Measurements from ENCODE around the gene TNIK.
A peak's percentile ranks its signal among the peaks of the same experiment; 100 is the strongest.

Gene TNIK

GRCh38 chr3:171257251-171258203 is 202.7 kb downstream of the TNIK start:
- Histone ChIP-seq H3K4me1 (ENCODE audit: insufficient read depth, low read length, poor library complexity, severe bottlenecking) (peaks cover 65% of the 10 kb centered on the region), H3K9ac (ENCODE audit: low read depth, low read length, poor library complexity, severe bottlenecking) (no peak overlapping the region), H3F3A (ENCODE audit: low read depth) (0 out of 2 replicates have a peak, but pooled peaks cover 4% of the 10 kb centered on the region), H3K27me3 (ENCODE audit: insufficient read depth, low read length, poor library complexity, severe bottlenecking) (no peaks in the 10 kb centered on the region), H3K36me3 (ENCODE audit: insufficient read depth, low read length) (no peaks in the 10 kb centered on the region), H4K20me1 (ENCODE audit: insufficient read depth, low read length, poor library complexity, severe bottlenecking) (no peaks in the 10 kb centered on the region), H3K79me2 (ENCODE audit: insufficient read depth, low read length) (peaks cover 94% of the 10 kb centered on the region), H3K4me3 (ENCODE audit: low read length, poor library complexity, severe bottlenecking) (no peak overlapping the region), H2AFZ (ENCODE audit: low read length) (no peak overlapping the region), H3K9me3 (ENCODE audit: insufficient read depth, low read depth, low read length) (no peaks in the 10 kb centered on the region), H3K9me2 (replicated peaks; ENCODE audit: low read depth, low read length) (no peaks in the 10 kb centered on the region), H3K4me2 (ENCODE audit: low read depth, low read length, poor library complexity, severe bottlenecking) (no peak overlapping the region)
- TF ChIP-seq CTCF (conservative IDR thresholded peaks at IDR 0.05; ENCODE audit: low read length) (no peak), EZH2phosphoT487 (IDR thresholded peaks at IDR 0.05; ENCODE audit: borderline replicate concordance) (no peak)

GRCh38 chr3:171256445-171257250 is 203.6 kb downstream of the TNIK start:
- Histone ChIP-seq H3K9ac (ENCODE audit: low read depth, low read length, poor library complexity, severe bottlenecking) (no peak overlapping the region), H3K9me2 (replicated peaks; ENCODE audit: low read depth, low read length) (no peaks in the 10 kb centered on the region), H4K20me1 (ENCODE audit: insufficient read depth, low read length, poor library complexity, severe bottlenecking) (no peaks in the 10 kb centered on the region), H3K27me3 (ENCODE audit: insufficient read depth, low read length, poor library complexity, severe bottlenecking) (no peaks in the 10 kb centered on the region), H3K79me2 (ENCODE audit: insufficient read depth, low read length) (peaks cover 93% of the 10 kb centered on the region), H3F3A (ENCODE audit: low read depth) (0 out of 2 replicates have a peak, but pooled peaks cover 4% of the 10 kb centered on the region), H3K36me3 (ENCODE audit: insufficient read depth, low read length) (no peaks in the 10 kb centered on the region), H3K4me3 (ENCODE audit: low read length, poor library complexity, severe bottlenecking) (no peak overlapping the region), H2AFZ (ENCODE audit: low read length) (no peak overlapping the region), H3K4me1 (ENCODE audit: insufficient read depth, low read length, poor library complexity, severe bottlenecking) (peaks cover 65% of the 10 kb centered on the region), H3K4me2 (ENCODE audit: low read depth, low read length, poor library complexity, severe bottlenecking) (no peak overlapping the region), H3K9me3 (ENCODE audit: insufficient read depth, low read depth, low read length) (no peaks in the 10 kb centered on the region)
- TF ChIP-seq EZH2phosphoT487 (IDR thresholded peaks at IDR 0.05; ENCODE audit: borderline replicate concordance), result no peak

GRCh38 chr3:171255236-171255806 is 204.9 kb downstream of the TNIK start:
- TF ChIP-seq CTCF (conservative IDR thresholded peaks at IDR 0.05; ENCODE audit: low read length), result no peak
- TF ChIP-seq EZH2phosphoT487 (IDR thresholded peaks at IDR 0.05; ENCODE audit: borderline replicate concordance), result no peak
- H3K9me2 ChIP-seq (replicated peaks; ENCODE audit: low read depth, low read length), result no peaks in the 10 kb centered on the region
- H3K4me3 ChIP-seq (ENCODE audit: low read length, poor library complexity, severe bottlenecking), result peak overlapping the region; percentile 58
- 0 out of 2 replicates have a peak, but pooled peaks cover 4% of the 10 kb centered on the region for H3F3A ChIP-seq (ENCODE audit: low read depth)
- peak overlapping the region; percentile 53 for H3K9ac ChIP-seq (ENCODE audit: low read depth, low read length, poor library complexity, severe bottlenecking)
- H3K9me3 ChIP-seq (ENCODE audit: insufficient read depth, low read depth, low read length), result no peaks in the 10 kb centered on the region
- H3K36me3 ChIP-seq (ENCODE audit: insufficient read depth, low read length), result no peaks in the 10 kb centered on the region
- H3K4me2 ChIP-seq (ENCODE audit: low read depth, low read length, poor library complexity, severe bottlenecking), result peak overlapping the region; percentile 69
- H3K27me3 ChIP-seq (ENCODE audit: insufficient read depth, low read length, poor library complexity, severe bottlenecking), result no peaks in the 10 kb centered on the region
- no peaks in the 10 kb centered on the region for H4K20me1 ChIP-seq (ENCODE audit: insufficient read depth, low read length, poor library complexity, severe bottlenecking)
- H3K79me2 ChIP-seq (ENCODE audit: insufficient read depth, low read length), result peaks cover 90% of the 10 kb centered on the region
- no peak overlapping the region for H2AFZ ChIP-seq (ENCODE audit: low read length)
- peaks cover 59% of the 10 kb centered on the region for H3K4me1 ChIP-seq (ENCODE audit: insufficient read depth, low read length, poor library complexity, severe bottlenecking)

Measured in Loucy (cell line).